ENCODE results near the gene CMTM6.
"Not testable (repeated sequence)": the region's sequence is repeated elsewhere in the genome, so short reads cannot be mapped to it uniquely, and the experiment has no call there.

Gene CMTM6

DNA sequence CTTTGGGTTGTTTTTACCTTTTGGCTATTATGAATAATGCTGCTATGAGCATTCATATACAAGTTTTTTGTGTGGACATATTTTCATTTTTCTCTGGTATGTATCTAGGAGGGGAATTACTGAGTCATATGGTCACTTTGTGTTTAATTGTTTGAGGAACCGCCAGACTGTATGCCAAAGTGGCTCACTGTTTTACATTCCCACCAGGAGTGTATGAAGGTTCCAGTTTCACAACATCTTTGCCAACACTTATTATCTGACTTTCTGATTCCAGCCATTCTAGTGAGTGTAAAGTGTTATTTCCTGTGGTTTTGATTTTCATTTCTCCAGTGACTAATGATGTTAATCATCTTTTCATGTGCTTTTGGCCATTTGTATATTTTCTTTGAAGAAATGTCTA is 59.2 kb downstream of the CMTM6 start:
- peak; percentile 93 for DNase-seq (ENCODE audit: low read depth)
- H3K4me3 ChIP-seq (ENCODE audit: low read length) = no peak overlapping the region
- no peak for TF ChIP-seq CTCF (IDR thresholded peaks at IDR 0.05; ENCODE audit: insufficient read depth, low read depth, low read length, missing control alignments)

- no peak for TF ChIP-seq CTCF (IDR thresholded peaks at IDR 0.05; ENCODE audit: insufficient read depth, low read depth, low read length, missing control alignments)
- H3K4me3 ChIP-seq (ENCODE audit: low read length) = no peak overlapping the region
- peak; percentile 61 for DNase-seq (ENCODE audit: low read depth)
Measured at GRCh38 chr3:32442766-32443165, 59.9 kb downstream of the CMTM6 start.

- DNase-seq (ENCODE audit: low read depth) = peak; percentile 89
- no peak for TF ChIP-seq CTCF (IDR thresholded peaks at IDR 0.05; ENCODE audit: insufficient read depth, low read depth, low read length, missing control alignments)
- H3K4me3 ChIP-seq (ENCODE audit: low read length) = no peak overlapping the region
Measured at GRCh38 chr3:32440611-32441350, 61.9 kb downstream of the CMTM6 start.

DNA sequence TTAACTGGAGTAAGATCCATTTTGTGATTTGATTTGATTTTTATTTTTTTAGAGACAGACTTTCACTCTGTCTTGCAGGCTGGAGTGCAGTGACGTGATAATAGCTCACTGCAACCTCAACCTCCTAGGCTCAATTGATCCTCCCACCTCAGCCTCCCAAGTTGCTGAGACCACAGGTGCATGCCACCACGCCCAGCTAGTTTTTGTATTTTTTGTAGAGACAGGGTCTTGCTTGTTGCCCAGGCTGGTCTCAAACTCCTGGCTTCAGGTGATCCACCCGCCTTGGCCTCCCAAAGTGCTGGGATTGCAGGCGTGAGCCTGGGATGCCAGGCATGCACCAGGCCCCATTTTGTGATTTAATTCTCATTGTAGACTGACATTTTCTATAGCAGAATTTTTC is 63.2 kb downstream of the CMTM6 start:
- not testable (repeated sequence) for H3K4me3 ChIP-seq (ENCODE audit: low read length); DNase-seq (ENCODE audit: low read depth)

DNA sequence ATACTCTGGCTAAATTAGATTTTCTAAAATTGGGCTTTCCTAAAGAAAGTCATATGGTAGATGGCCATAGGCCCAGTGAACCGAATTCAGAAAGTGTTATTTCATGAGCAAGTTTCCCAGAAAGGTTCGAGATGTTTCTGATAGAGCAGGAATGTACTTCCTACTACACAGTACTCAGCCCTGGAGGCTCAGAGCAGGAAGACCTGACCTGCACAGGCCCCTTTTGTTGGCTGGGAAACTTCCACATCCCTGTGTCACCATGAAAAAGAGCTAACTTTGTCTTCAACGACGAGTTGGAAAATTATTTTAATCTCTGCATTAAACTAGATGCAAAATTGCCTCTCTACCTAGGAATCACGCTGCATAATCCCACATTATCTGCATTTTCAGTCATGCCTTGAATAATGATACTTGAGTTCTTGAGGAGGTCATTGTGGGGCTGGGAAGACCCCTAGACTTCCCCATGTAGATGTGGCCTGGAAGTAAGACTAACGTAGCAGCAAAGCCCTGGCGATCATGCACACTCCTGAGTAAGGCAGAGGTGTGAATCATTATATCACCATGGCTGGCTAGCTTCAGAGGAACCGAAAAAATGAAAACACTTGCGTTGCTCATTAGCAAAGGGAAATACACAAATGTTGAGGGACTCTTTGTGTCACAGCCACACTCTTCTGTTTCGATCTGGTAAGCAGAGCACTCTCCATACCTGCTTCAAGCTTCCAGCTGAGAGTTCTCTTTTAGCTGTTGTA is 63.9 kb downstream of the CMTM6 start:
- TF ChIP-seq CTCF (IDR thresholded peaks at IDR 0.05; ENCODE audit: insufficient read depth, low read depth, low read length, missing control alignments) = no peak
- DNase-seq (ENCODE audit: low read depth) = peak; percentile 34
- no peak overlapping the region for H3K4me3 ChIP-seq (ENCODE audit: low read length)

GRCh38 chr3:32437896-32438295 is 64.8 kb downstream of the CMTM6 start:
- DNase-seq (ENCODE audit: low read depth) = no peak
- TF ChIP-seq CTCF (IDR thresholded peaks at IDR 0.05; ENCODE audit: insufficient read depth, low read depth, low read length, missing control alignments) = no peak

GRCh38 chr3:32436816-32437189 is 65.8 kb downstream of the CMTM6 start:
- H3K4me3 ChIP-seq (ENCODE audit: low read length) = no peak overlapping the region
- no peak for DNase-seq (ENCODE audit: low read depth)
- no peak for TF ChIP-seq CTCF (IDR thresholded peaks at IDR 0.05; ENCODE audit: insufficient read depth, low read depth, low read length, missing control alignments)

More at GRCh38 chr3:32437896-32438295, 64.8 kb downstream of the CMTM6 start:
- H3K4me3 ChIP-seq (ENCODE audit: low read length) = no peak overlapping the region

Data from epithelial cell of esophagus (primary cell).